Parathyroid adenoma (tissue), 2 donors: ENCODE results near the gene HMGB1.

ENCODE experiments used
- H2AFZ ChIP-seq: fragments of 300-600 bp; sonication (generic); one replicate; pipeline ENCODE4 v1.7.0; 2017; ENCODE audit warnings: antibody characterized with exemption, mild to moderate bottlenecking
- H3K27ac ChIP-seq: fragments of 300-600 bp; sonication (generic); one replicate; pipeline ENCODE4 v1.7.0; 2017
- H3K27me3 ChIP-seq: fragments of 300-600 bp; sonication (generic); one replicate; pipeline ENCODE4 v1.7.0; 2017; ENCODE audit warnings: low read length; ENCODE audit not compliant: control insufficient read depth, insufficient read depth
- H3K36me3 ChIP-seq: fragments of 300-600 bp; sonication (generic); one replicate; pipeline ENCODE4 v1.7.0; 2017; ENCODE audit warnings: low read length; ENCODE audit not compliant: control insufficient read depth, insufficient read depth
- H3K4me1 ChIP-seq: fragments of 300-600 bp; sonication (generic); one replicate; pipeline ENCODE4 v1.7.0; 2017; ENCODE audit warnings: control low read depth
- H3K4me2 ChIP-seq: fragments of 300-600 bp; sonication (generic); one replicate; pipeline ENCODE4 v1.7.0; 2017; ENCODE audit warnings: low read length
- H3K4me3 ChIP-seq: fragments of 300-600 bp; sonication (generic); one replicate; pipeline ENCODE4 v1.7.0; 2017; ENCODE audit warnings: low read depth, low read length
- H3K79me2 ChIP-seq: fragments of 300-600 bp; sonication (generic); one replicate; pipeline ENCODE4 v1.7.0; 2017; ENCODE audit warnings: control low read depth
- H3K9ac ChIP-seq: fragments of 300-600 bp; sonication (generic); one replicate; pipeline ENCODE4 v1.7.0; 2017; ENCODE audit warnings: mild to moderate bottlenecking
- H3K9me3 ChIP-seq: fragments of 300-600 bp; sonication (generic); one replicate; pipeline ENCODE4 v1.7.0; 2017; ENCODE audit warnings: low read length; ENCODE audit not compliant: control insufficient read depth
- TF ChIP-seq, protein P1 (sequence below): fragments of 300-600 bp; sonication (generic); IDR thresholded peaks from one replicate; pipeline ENCODE4 v1.7.0; 2017; ENCODE audit warnings: antibody characterized with exemption, mild to moderate bottlenecking
- donor health status: primary hyperparathyroidism.

The HMGB1 gene

GRCh38 chr13:30421093-30422053 is 44.4 kb downstream of the HMGB1 start:
- Histone ChIP-seq H3K4me3 (peak overlapping the region; percentile 75), H3K27me3 (no peaks in the 10 kb centered on the region), H3K9ac (peak overlapping the region; percentile 35), H2AFZ (peak overlapping the region; percentile 97), H3K4me2 (peak overlapping the region; percentile 99), H3K79me2 (no peaks in the 10 kb centered on the region), H3K9me3 (no peaks in the 10 kb centered on the region), H3K4me1 (no peaks in the 10 kb centered on the region), H3K27ac (peak overlapping the region; percentile 97), H3K36me3 (no peaks in the 10 kb centered on the region)
- TF ChIP-seq, protein P1, sequence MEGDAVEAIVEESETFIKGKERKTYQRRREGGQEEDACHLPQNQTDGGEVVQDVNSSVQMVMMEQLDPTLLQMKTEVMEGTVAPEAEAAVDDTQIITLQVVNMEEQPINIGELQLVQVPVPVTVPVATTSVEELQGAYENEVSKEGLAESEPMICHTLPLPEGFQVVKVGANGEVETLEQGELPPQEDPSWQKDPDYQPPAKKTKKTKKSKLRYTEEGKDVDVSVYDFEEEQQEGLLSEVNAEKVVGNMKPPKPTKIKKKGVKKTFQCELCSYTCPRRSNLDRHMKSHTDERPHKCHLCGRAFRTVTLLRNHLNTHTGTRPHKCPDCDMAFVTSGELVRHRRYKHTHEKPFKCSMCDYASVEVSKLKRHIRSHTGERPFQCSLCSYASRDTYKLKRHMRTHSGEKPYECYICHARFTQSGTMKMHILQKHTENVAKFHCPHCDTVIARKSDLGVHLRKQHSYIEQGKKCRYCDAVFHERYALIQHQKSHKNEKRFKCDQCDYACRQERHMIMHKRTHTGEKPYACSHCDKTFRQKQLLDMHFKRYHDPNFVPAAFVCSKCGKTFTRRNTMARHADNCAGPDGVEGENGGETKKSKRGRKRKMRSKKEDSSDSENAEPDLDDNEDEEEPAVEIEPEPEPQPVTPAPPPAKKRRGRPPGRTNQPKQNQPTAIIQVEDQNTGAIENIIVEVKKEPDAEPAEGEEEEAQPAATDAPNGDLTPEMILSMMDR: no peak

DNA sequence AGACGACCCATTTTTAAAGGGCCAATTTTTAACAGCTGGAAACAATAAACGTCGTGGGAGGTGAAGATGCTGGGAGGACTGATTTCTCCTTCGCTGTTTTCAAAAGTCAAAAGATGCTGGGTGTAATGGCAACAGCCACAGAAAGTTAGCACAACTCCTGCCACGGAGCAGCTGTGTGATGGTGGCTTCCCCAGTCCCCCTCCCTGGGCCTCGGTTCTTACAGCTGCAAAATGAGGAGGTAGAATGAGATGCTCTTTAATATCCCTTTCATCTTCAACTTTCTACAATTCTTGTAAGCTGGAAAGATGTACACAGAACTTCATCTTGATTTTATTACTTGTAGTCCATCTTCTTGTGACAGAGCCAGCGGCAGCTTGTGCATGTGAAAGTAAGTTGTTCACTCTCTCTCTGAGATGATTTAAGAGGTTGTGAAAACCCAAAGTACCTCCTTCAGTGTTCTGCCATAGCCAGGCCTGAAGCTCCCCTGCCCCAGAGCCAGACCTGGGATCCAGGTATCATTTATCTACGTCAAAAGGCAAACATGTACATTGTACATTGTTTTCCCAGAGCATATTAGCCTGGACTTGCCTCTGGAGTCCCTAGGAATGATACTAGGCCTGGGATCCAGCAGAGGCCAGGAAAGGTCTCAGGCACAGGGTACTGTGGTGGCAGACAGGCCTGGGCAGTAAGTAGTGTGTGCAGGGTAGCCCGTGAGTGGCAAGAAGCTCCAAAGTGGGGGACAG is 46.8 kb downstream of the HMGB1 start:
- no peaks in the 10 kb centered on the region for H3K9me3 ChIP-seq
- TF ChIP-seq, protein P1: no peak
- no peaks in the 10 kb centered on the region for H3K79me2 ChIP-seq
- H3K27ac ChIP-seq: no peak overlapping the region
- H3K4me3 ChIP-seq: no peak overlapping the region
- H3K36me3 ChIP-seq: no peaks in the 10 kb centered on the region
- H3K27me3 ChIP-seq: no peaks in the 10 kb centered on the region
- H2AFZ ChIP-seq: no peak overlapping the region
- H3K4me1 ChIP-seq: no peaks in the 10 kb centered on the region
- H3K9ac ChIP-seq: no peak overlapping the region
- no peak overlapping the region for H3K4me2 ChIP-seq

GRCh38 chr13:30418075-30418716 is 47.5 kb downstream of the HMGB1 start:
- H3K4me2 ChIP-seq: no peak overlapping the region
- H3K4me3 ChIP-seq: no peak overlapping the region
- H3K27me3 ChIP-seq: no peaks in the 10 kb centered on the region
- H3K4me1 ChIP-seq: no peaks in the 10 kb centered on the region
- H3K79me2 ChIP-seq: no peaks in the 10 kb centered on the region
- H3K36me3 ChIP-seq: no peaks in the 10 kb centered on the region
- no peak overlapping the region for H3K9ac ChIP-seq
- TF ChIP-seq, protein P1: no peak
- no peaks in the 10 kb centered on the region for H3K9me3 ChIP-seq
- H2AFZ ChIP-seq: no peak overlapping the region
- H3K27ac ChIP-seq: no peak overlapping the region

GRCh38 chr13:30416471-30416870 is 49.3 kb downstream of the HMGB1 start:
- Histone ChIP-seq H3K9ac (no peak overlapping the region), H3K36me3 (no peaks in the 10 kb centered on the region), H3K4me1 (no peaks in the 10 kb centered on the region), H2AFZ (no peak overlapping the region), H3K4me3 (no peak overlapping the region), H3K4me2 (no peak overlapping the region), H3K27me3 (no peaks in the 10 kb centered on the region), H3K9me3 (no peaks in the 10 kb centered on the region), H3K27ac (no peak overlapping the region), H3K79me2 (no peaks in the 10 kb centered on the region)
- TF ChIP-seq, protein P1: no peak
